Measurements from ENCODE around the gene CCDC88A. TPM values are rescaled to one million over a fixed set of nuclear protein-coding genes. Genes with fewer than 3 reads are reported as not detected.
"Not testable (repeated sequence)": the region's sequence is repeated elsewhere in the genome, so short reads cannot be mapped to it uniquely, and the experiment has no call there.

The CCDC88A gene
- polyA plus RNA-seq, 1 of the 3 experiments (the other 2 are of a cell fraction), result 7.0 TPM

- TF ChIP-seq ELF1 (IDR thresholded peaks at IDR 0.05), result no peak
- TF ChIP-seq NRF1 (IDR thresholded peaks at IDR 0.05; ENCODE audit: low read depth, low read length), result no peak
- peak; percentile 63 for TF ChIP-seq GATA2 (CRISPR knock-in tag; IDR thresholded peaks at IDR 0.05)
- TF ChIP-seq SMC3 (IDR thresholded peaks at IDR 0.05; ENCODE audit: low read depth, low read length), result no peak
- no peak for TF ChIP-seq USF2 (IDR thresholded peaks at IDR 0.05; ENCODE audit: borderline replicate concordance, low read depth, low read length)
- TF ChIP-seq YY1 (IDR thresholded peaks at IDR 0.05; ENCODE audit: low read depth), result no peak
- peak in 1 of 2 experiments; percentile 72; a peak in 2 of 4 replicates for TF ChIP-seq EP300 (IDR thresholded peaks at IDR 0.05; ENCODE audit: borderline replicate concordance in 1 of 2, low read depth in 1 of 2, low read length in 1 of 2)
- no peak for TF ChIP-seq IRF3 (IDR thresholded peaks at IDR 0.05; ENCODE audit: low read depth, low read length)
- TF ChIP-seq MXI1 (IDR thresholded peaks at IDR 0.05; ENCODE audit: low read depth, low read length), result peak; percentile 18; the same call in 1 of the 2 replicates
- TF ChIP-seq TCF12 (IDR thresholded peaks at IDR 0.05), result 0 out of 2 replicates have a peak, but pooled peaks have one; percentile 21
- TF ChIP-seq FOXM1 (IDR thresholded peaks at IDR 0.05; ENCODE audit: low read depth), result no peak
Measured at GRCh38 chr2:55391615-55392242, 27.9 kb downstream of the CCDC88A start (continued).

- TF ChIP-seq MXI1 (IDR thresholded peaks at IDR 0.05; ENCODE audit: low read depth, low read length) (no peak), NFIC (IDR thresholded peaks at IDR 0.05; ENCODE audit: borderline replicate concordance) (no peak)
- Histone ChIP-seq H2AFZ (ENCODE audit: low read depth) (no peak overlapping the region), H3K4me1 (ENCODE audit: control insufficient read depth in 1 of 2, insufficient read depth in 2 of 2, low read depth in 1 of 2, low read length in 1 of 2) (peaks cover 0 to 3% of the 10 kb centered on the region in 2 experiments; a peak in 1 of 4 replicates), H3F3A (replicated peaks; ENCODE audit: insufficient read depth) (peaks cover 10% of the 10 kb centered on the region), H3K4me2 (no peak overlapping the region), H3K9me2 (no peaks in the 10 kb centered on the region), H3K36me3 (replicated peaks in 1 of 2; ENCODE audit: control insufficient read depth in 1 of 2, insufficient read depth in 2 of 2, low read length in 1 of 2) (peaks cover 0 to 11% of the 10 kb centered on the region in 2 experiments), H3K9ac (no peak overlapping the region), H4K20me1 (ENCODE audit: insufficient read depth) (no peaks in the 10 kb centered on the region), H3K27me3 (ENCODE audit: insufficient read depth) (no peaks in the 10 kb centered on the region), H3K9me3 (0 out of 2 replicates have a peak, but pooled peaks cover 4% of the 10 kb centered on the region), H3K4me3 (ENCODE audit: low read depth in 2 of 2, low read length in 1 of 2) (no peak overlapping the region), H3K79me2 (ENCODE audit: insufficient read depth) (peaks cover 15% of the 10 kb centered on the region), H3K27ac (ENCODE audit: low read depth in 2 of 2, low read length in 1 of 2) (no peak overlapping the region; a peak in 1 of 4 replicates)
- 92% methylated on average over 2 of the region's 2 CpGs for WGBS (ENCODE audit: low lambda C conversion rate)
- no peak for DNase-seq
- POLR2A ChIA-PET, result no interaction called here
- CTCF ChIA-PET, result interaction anchor here (1.3 kb wide), 2 partner anchors 19 to 29 kb away, joined by 3 to 4 read pairs; partner anchors contain the start of gene CCDC88A
Measured at GRCh38 chr2:55391155-55391554, 28.5 kb downstream of the CCDC88A start.

GRCh38 chr2:55385516-55385915, 34.1 kb downstream of the CCDC88A start:
- H4K20me1 ChIP-seq (ENCODE audit: insufficient read depth); H3K9ac ChIP-seq; H3K27me3 ChIP-seq (ENCODE audit: insufficient read depth); H3K4me1 ChIP-seq (ENCODE audit: control insufficient read depth in 1 of 2, insufficient read depth in 2 of 2, low read depth in 1 of 2, low read length in 1 of 2); H3K79me2 ChIP-seq (ENCODE audit: insufficient read depth); H3K4me2 ChIP-seq; CTCF ChIA-PET; H3K36me3 ChIP-seq (replicated peaks in 1 of 2; ENCODE audit: control insufficient read depth in 1 of 2, insufficient read depth in 2 of 2, low read length in 1 of 2); H3K9me3 ChIP-seq; H3F3A ChIP-seq (replicated peaks; ENCODE audit: insufficient read depth); H3K4me3 ChIP-seq (ENCODE audit: low read depth in 2 of 2, low read length in 1 of 2); POLR2A ChIA-PET; H3K27ac ChIP-seq (ENCODE audit: low read depth in 2 of 2, low read length in 1 of 2); H3K9me2 ChIP-seq; H2AFZ ChIP-seq (ENCODE audit: low read depth); DNase-seq: not testable (repeated sequence)
- WGBS (ENCODE audit: low lambda C conversion rate), result 95% methylated on average over 10 of the region's 10 CpGs
